GM19328 (cell line): Measurements from ENCODE around the gene TYK2.
"Not testable (repeated sequence)": the region's sequence is repeated elsewhere in the genome, so short reads cannot be mapped to it uniquely, and the experiment has no call there.

ENCODE experiments used
- ATAC-seq: cut with Tn5 transposase; IDR thresholded peaks from one replicate; pipeline ENCODE4 v1.9.1; 2021; ENCODE audit warnings: mild to moderate bottlenecking, moderate library complexity; ENCODE audit not compliant: unreplicated experiment

The TYK2 gene

GRCh38 chr19:10378124-10378523, 2.2 kb downstream of the TYK2 start:
- no peak for ATAC-seq

DNA sequence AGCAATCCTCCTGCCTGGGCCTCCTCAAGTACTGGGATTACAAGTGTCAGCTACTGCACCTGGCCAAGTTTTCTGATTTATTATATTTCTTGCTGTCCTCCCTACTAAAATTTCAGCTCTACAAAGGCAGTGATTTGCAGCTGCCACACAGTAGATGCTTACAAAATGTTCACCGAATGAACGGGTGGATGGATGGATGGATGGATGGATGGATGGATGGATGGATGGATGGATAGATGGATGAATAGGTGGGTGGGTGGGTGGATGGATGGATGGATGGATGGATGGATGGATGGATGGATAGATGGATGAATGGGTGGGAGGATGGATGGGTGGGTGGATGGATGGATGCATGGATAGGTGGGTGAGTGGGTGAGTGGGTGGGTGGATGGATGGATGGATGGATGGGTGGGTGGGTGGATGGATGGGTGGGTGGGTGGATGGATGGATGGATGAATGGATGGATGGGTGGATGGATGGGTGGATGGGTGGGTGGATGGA, 3.2 kb downstream of the TYK2 start:
- ATAC-seq, result not testable (repeated sequence)

DNA sequence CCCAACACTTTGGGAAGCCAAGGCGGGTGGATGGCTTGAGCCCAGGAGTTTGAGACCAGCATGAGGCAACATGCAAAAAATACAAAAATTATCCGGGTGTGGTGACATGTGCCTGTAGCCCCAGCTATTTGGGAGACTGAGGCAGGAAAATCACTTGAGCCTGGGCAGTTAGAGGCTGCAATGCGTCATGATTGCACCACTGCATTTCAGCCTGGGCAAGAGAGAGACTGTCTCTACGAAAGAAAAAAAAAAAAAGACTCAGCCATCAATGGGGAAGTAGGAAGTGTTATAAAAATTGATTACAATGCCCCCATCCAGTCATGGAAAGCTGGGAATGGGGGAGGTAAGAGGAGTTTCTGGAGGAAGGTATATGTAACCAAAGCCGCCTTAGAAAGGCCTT, 5.4 kb downstream of the TYK2 start:
- ATAC-seq, result no peak

DNA sequence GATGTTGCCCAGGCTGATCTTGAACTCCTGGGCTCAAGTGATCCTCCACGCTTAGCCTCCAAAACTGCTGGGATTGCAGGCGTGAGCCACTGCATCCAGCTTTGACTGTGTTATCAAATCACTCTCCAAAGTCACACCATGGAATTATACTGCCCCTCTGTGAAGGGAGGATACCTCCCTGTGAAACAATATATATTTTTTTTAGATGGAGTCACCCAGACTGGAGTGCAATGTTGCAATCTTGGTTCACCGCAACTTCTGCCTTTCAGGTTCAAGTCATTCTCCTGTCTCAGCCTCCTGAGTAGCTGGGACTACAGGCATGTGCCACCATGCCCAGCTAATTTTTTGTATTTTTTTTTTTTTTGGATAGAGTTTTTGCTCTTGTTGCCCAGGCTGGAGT, 7.7 kb downstream of the TYK2 start:
- no peak for ATAC-seq

DNA sequence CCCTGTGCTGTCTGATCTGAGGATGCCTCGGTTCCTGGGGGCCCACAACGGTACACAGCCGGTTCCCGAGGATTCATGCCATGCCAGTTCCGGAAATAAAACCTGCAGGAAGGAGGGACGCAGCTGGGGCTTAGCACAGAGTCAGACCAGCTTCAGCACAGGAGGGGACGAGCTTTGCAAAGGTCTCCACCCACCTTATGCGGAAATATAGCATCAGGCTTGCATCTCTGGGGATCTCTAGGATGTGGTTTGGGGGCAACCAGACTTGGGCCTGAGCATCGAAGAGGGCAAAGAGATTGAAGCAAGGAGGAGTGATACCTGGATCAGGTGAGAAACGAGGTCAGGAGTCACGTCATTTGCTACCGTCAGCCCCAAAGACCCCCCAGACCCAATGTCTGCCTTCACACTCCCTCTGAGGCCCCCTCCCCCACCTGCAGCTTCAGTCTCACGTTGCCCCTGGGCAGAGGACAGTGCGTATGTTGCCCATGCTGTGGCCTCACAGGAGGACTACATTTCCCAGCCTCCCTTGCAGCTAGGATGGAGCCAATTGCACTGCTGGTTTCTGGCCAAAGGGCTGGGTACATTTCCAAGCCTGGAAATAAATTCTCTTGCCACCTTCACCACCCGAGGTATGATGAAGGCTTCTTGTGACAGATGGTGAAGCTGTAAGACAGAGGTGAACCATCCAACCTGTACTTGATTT, 12.1 kb downstream of the TYK2 start:
- ATAC-seq, result no peak

- ATAC-seq, result not testable (repeated sequence)
Measured at GRCh38 chr19:10366950-10367512, 13.3 kb downstream of the TYK2 start.

DNA sequence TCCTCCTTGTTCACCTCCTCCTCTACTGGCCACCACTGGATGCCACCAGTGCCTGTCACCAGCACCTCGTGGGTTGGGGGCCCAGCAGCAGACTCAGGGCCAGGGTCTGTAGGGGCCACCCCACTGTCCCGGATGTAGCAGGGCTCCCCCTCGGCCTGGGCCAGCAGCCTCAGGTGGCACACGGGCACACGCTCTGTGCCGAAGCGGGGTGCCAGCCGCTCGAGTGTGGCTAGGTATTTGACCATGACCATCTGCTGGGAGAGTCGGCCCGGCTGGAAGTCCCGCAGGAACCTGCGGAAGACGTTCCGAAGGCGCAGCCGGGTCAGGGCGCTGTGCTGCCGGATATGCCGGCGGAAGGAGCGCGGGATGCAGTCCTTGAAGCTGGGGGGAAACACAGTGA, 14.9 kb downstream of the TYK2 start:
- no peak for ATAC-seq

- ATAC-seq, result no peak
Measured at GRCh38 chr19:10364644-10365043, 15.7 kb downstream of the TYK2 start.

DNA sequence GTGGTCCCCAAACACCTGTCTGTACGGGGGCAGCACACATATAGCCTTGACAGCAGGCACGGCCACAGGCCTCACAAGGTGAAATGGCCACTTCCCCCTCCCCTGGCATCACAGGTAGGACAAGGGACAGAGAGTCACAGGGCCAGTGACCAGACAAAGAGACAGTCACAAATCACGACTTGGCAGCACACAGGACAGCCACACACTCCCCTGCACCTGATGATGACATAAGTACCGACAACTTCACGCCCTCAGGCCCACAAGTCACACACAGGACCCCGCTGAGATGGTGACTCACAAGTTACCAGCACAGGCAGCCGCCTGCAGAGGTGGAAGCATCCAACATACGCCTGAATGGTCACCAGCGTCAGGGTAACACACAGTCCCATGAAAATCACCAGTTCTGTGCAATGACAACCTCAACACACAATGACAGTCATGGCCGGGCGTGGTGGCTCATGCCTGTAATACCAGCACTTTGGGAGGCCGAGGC, 16.5 kb downstream of the TYK2 start:
- no peak for ATAC-seq

GRCh38 chr19:10362259-10362658, 18.1 kb downstream of the TYK2 start:
- no peak for ATAC-seq

DNA sequence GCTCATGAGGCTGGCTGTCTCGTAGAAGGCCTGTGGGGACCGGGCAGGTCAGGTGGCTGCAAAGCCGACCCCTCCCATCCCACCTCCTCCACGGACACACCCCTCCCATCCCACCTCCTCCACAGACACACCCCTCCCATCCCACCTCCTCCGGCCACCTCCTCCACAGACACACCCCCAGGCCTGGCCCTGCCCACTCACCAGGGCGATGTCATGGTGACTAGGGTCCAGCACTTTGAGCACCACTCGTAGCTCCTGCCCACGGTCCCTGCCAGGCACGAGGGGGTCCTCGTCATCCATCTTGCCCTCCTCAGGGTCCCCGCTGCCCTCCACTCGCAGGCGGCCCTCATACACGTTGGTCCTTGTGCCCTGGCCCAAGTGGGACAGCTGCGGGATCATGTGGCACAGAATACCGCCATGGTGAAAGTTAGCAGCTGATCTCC, 18.8 kb downstream of the TYK2 start:
- ATAC-seq, result no peak

DNA sequence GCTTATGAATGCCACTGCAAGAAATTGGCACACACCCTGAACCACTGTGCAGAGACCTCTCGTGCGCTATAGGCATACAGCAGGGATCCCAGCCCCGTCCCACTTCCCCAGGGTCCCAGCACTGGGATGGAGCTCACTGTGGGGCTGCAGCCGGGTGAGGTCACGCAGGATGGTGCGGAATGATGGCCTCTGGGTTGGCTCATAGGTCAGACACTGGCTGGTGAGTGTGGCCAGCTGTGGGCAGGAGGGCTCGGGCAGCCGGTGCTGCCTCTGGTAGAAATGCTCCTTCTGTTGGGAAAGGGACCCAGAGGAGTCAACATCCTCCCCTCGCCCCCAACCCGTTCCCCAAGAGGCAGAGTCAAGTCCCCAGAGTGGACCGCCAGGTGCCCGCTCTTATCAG, 23.9 kb downstream of the TYK2 start:
- ATAC-seq, result no peak

- no peak for ATAC-seq
Measured at GRCh38 chr19:10353793-10354391, 26.5 kb downstream of the TYK2 start.

- no peak for ATAC-seq
Measured at GRCh38 chr19:10352764-10353671, 27.4 kb downstream of the TYK2 start.

DNA sequence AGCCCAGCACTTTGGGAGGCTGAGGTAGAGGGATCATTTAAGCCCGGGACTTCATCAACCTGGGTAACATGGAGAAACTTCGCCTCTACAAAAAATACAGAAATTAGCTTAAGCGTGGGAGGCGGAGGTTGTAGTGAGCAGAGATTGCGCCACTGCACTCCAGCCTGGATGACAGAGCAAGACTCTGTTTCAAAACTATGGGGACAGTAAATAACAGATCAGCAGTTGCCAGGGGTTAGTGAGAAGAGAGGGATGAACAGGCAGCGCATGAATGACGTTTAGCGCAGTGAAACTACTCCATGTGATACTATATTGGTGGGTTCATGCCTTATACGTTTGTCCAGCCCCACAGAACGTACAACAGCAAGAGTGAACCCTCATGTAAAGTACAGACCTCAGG, 33.9 kb downstream of the TYK2 start:
- ATAC-seq, result no peak

DNA sequence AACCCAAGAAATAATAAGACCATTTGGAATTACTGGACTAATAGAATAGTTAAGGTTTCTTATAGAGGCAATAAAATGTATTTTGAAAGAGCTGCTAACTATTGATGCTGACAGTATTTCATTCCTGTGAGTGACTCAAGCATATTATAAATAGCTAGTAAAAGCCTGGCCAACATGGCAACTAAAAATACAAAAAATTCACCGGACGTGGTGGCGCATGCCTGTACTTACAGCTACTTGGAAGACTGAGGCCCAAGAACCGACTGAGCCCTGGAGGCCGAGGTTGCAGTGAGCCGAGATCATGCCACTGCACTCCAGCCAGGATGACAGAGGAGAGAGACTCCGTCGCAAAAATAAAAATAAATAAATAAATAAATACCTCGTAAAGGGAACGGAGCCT, 35.6 kb downstream of the TYK2 start:
- no peak for ATAC-seq

GRCh38 chr19:10343495-10343894, 36.9 kb downstream of the TYK2 start:
- no peak for ATAC-seq

DNA sequence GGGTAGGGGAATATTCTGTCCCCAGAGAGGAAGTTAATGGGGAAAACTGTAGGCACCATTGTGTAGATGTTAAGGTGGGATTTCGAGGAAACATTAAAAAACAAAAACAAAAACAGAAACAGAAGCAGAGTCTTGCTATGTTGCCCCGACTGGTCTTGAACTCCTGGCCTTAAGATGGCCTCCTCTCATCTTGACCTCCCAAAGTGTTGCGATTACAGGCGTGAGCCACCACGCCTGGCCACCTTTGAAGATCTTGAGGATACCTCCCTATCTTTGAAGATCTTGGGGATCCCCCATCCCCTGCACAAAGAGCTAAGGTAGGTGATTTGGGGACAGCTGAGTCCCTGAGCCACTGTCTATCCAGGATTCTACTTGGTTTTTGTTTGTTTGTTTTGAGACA, 40.4 kb downstream of the TYK2 start:
- no peak for ATAC-seq

- no peak for ATAC-seq
Measured at GRCh38 chr19:10339380-10339960, 40.9 kb downstream of the TYK2 start, which contains the start of gene ICAM3. Gene ICAM3 (minus strand): TSS chr19:10339624. CDS start chr19:10339614, 10 bp downstream.

DNA sequence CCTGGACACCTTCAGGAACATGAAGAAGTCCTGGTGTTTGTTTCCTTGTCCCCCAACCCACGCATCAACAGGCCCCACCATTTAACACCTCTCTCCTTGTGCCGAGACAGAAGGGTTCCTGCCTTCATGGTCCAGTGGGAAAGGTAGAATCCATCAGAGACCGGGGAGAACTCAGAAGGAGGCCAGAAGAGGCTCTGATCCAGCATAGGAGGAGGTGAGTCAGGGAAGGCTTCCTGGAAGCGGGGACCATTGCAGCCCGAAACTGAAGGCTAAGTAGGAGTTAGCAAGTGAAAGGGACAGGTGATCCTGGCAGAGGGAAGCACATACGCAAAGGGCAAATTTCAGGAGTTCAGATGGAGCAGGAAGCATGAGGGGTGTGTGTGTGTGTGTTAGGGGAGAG, 41.4 kb downstream of the TYK2 start:
- ATAC-seq, result no peak

GRCh38 chr19:10336725-10337124, 43.6 kb downstream of the TYK2 start:
- ATAC-seq, result not testable (repeated sequence)
